A549 (cell line): Measurements from ENCODE around the gene EHD2. TPM values are rescaled to one million over a fixed set of nuclear protein-coding genes. Genes with fewer than 3 reads are reported as not detected.

Source experiments
- ATAC-seq, 2 experiments: fragments of 200-7000 bp in 1 of 2; fragments of >200 bp in 1 of 2; cut with Nextera tagmentation in 1 of 2; cut with Tn5 transposase in 1 of 2; 3 replicates each; pipeline versions ENCODE4 v1.8.0 to v1.9.1; 2018 to 2020; ENCODE audit warnings: mild to moderate bottlenecking in 1 of 2, moderate library complexity in 1 of 2
- CTCF ChIA-PET: fragments of 300-600 bp; sonication (Branson Sonifier 250); formaldehyde crosslinking; extraction: SDS; loops from one replicate; lab custom pipeline; 2021; ENCODE audit warnings: antibody characterized with exemption, inconsistent platforms; lab: Yijun Ruan, JAX
- POLR2A ChIA-PET: fragments of 350-600 bp; formaldehyde crosslinking; extraction: SDS; loops from one replicate; lab custom pipeline; 2021; ENCODE audit warnings: antibody characterized with exemption, inconsistent platforms; lab: Yijun Ruan, JAX
- DNase-seq, 2 experiments: peaks; one replicate each; pipeline versions ENCODE4 v3.0.0 to v3.0.0-alpha.2; 2011 to 2016; ENCODE audit warnings: low read depth in 1 of 2, low spot score in 1 of 2
- FAIRE-seq: peaks from 2 replicates; lab custom pipeline; 2011; peaks lifted over from hg19 to GRCh38; lab: Jason Lieb, UNC
- H3K27ac ChIP-seq, 2 experiments: fragments of >200 bp; sonication (Bioruptor Twin); formaldehyde crosslinking; 3 replicates each; pipeline ENCODE4 v1.5.1; 2016 to 2017
- H3K4me1 ChIP-seq: fragments of >200 bp; sonication (Bioruptor Twin); formaldehyde crosslinking; 3 replicates; pipeline ENCODE4 v1.6.1; 2016
- H3K4me2 ChIP-seq: fragments of >200 bp; sonication (Bioruptor Twin); formaldehyde crosslinking; 3 replicates; pipeline ENCODE4 v1.6.1; 2016
- H3K4me3 ChIP-seq: fragments of >200 bp; sonication (Bioruptor Twin); formaldehyde crosslinking; 3 replicates; pipeline ENCODE4 v1.5.1; 2016
- H3K9me3 ChIP-seq: fragments of >200 bp; sonication (Bioruptor Twin); formaldehyde crosslinking; 3 replicates; pipeline ENCODE4 v1.6.1; 2016
- CBX2 ChIP-seq: fragments of 200-600 bp; sonication (generic); IDR thresholded peaks from 2 replicates; pipeline ENCODE4 v1.6.1; 2016; ENCODE audit warnings: low read depth, mild to moderate bottlenecking, borderline replicate concordance
- CBX8 ChIP-seq: fragments of 200-600 bp; sonication (generic); IDR thresholded peaks from 2 replicates; pipeline ENCODE4 v1.6.1; 2016
- ESRRA ChIP-seq: fragments of 150-350 bp; IDR thresholded peaks from 2 replicates; pipeline ENCODE4 v1.6.1; 2014; ENCODE audit warnings: mild to moderate bottlenecking, low read length, borderline replicate concordance
- FOXS1 ChIP-seq: fragments of 250-450 bp; sonication (Bioruptor Pico); IDR thresholded peaks from 2 replicates; pipeline ENCODE4 v1.5.0; 2020; ENCODE audit warnings: mild to moderate bottlenecking, moderate library complexity
- GATA3 ChIP-seq: IDR thresholded peaks from 2 replicates; pipeline ENCODE4 v1.6.1; 2012; ENCODE audit warnings: borderline replicate concordance
- HDAC2 ChIP-seq: fragments of 200-600 bp; sonication (generic); IDR thresholded peaks from 2 replicates; pipeline ENCODE4 v1.6.1; 2016
- HOXA7 ChIP-seq: fragments of 250-450 bp; sonication (Bioruptor Pico); IDR thresholded peaks from 2 replicates; pipeline ENCODE4 v1.5.0; 2020; ENCODE audit warnings: mild to moderate bottlenecking, moderate library complexity
- HOXB13 ChIP-seq: fragments of 250-450 bp; sonication (Bioruptor Pico); IDR thresholded peaks from 2 replicates; pipeline ENCODE4 v1.5.0; 2020; ENCODE audit warnings: low read depth, mild to moderate bottlenecking, moderate library complexity
- JUN ChIP-seq, 2 experiments: fragments of >200 bp; sonication (Bioruptor Twin); formaldehyde crosslinking; IDR thresholded peaks; 2 replicates in 1 of 2; 3 replicates in 1 of 2; pipeline ENCODE4 v1.6.1; 2016 to 2017
- KDM1A ChIP-seq: fragments of 200-600 bp; sonication (generic); IDR thresholded peaks from 2 replicates; pipeline ENCODE4 v1.6.1; 2016; ENCODE audit warnings: low read depth, mild to moderate bottlenecking
- MAFK ChIP-seq: fragments of 450-650 bp; IDR thresholded peaks from 2 replicates; pipeline ENCODE4 v1.6.1; 2014; ENCODE audit not compliant: partially characterized antibody
- MAZ ChIP-seq: fragments of 150-350 bp; IDR thresholded peaks from 2 replicates; pipeline ENCODE4 v1.6.1; 2014; ENCODE audit warnings: antibody characterized with exemption, low read depth, low read length, borderline replicate concordance
- MYC ChIP-seq: IDR thresholded peaks from 2 replicates; pipeline ENCODE4 v1.6.1; 2012; ENCODE audit warnings: mild to moderate bottlenecking, inconsistent platforms, low read length, improper control_type of control experiment, borderline replicate concordance
- NFE2L2 ChIP-seq: fragments of 150-350 bp; conservative IDR thresholded peaks from 2 replicates; pipeline ENCODE4 v1.6.1; 2014; ENCODE audit warnings: low read length
- NPAS2 ChIP-seq: fragments of 250-450 bp; sonication (Bioruptor Pico); IDR thresholded peaks from 2 replicates; pipeline ENCODE4 v1.8.0; 2022; ENCODE audit warnings: mild to moderate bottlenecking, moderate library complexity, borderline replicate concordance
- PHF8 ChIP-seq: fragments of 200-600 bp; sonication (generic); IDR thresholded peaks from 2 replicates; pipeline ENCODE4 v1.6.1; 2016; ENCODE audit warnings: low read depth, mild to moderate bottlenecking, antibody characterized with exemption, moderate library complexity, borderline replicate concordance
- POLR2AphosphoS2 ChIP-seq: conservative IDR thresholded peaks from 2 replicates; pipeline ENCODE4 v1.6.1; 2012; ENCODE audit warnings: low read length, improper control_type of control experiment, inconsistent platforms
- RAD21 ChIP-seq, 2 experiments: fragments of >200 bp in 1 of 2; sonication (Bioruptor Twin) in 1 of 2; formaldehyde crosslinking in 1 of 2; IDR thresholded peaks in 1 of 2; conservative IDR thresholded peaks in 1 of 2; 2 replicates in 1 of 2; 3 replicates in 1 of 2; pipeline ENCODE4 v1.6.1; 2012 to 2018; ENCODE audit warnings: inconsistent platforms in 1 of 2
- RFX5 ChIP-seq: fragments of 450-650 bp; IDR thresholded peaks from 2 replicates; pipeline ENCODE4 v1.7.1; 2014; ENCODE audit warnings: antibody characterized with exemption, mild to moderate bottlenecking, moderate library complexity
- SREBF2 ChIP-seq: fragments of 450-650 bp; IDR thresholded peaks from 2 replicates; pipeline ENCODE4 v1.6.1; 2014; ENCODE audit warnings: mild to moderate bottlenecking, moderate library complexity
- TFCP2L1 ChIP-seq: fragments of 250-450 bp; sonication (Bioruptor Pico); IDR thresholded peaks from 2 replicates; pipeline ENCODE4 v1.5.0; 2021; ENCODE audit warnings: mild to moderate bottlenecking
- ZFP36 ChIP-seq: fragments of 450-650 bp; IDR thresholded peaks from 2 replicates; pipeline ENCODE4 v1.6.1; 2014; ENCODE audit warnings: borderline replicate concordance; ENCODE audit not compliant: partially characterized antibody
- ZNF302 ChIP-seq: fragments of 250-450 bp; sonication (Bioruptor Pico); IDR thresholded peaks from 2 replicates; pipeline ENCODE4 v1.9.0; 2021; ENCODE audit warnings: inconsistent platforms, mild to moderate bottlenecking, moderate library complexity
- ZSCAN20 ChIP-seq: fragments of 250-450 bp; sonication (Bioruptor Pico); IDR thresholded peaks from 2 replicates; pipeline ENCODE4 v1.8.0; 2022; ENCODE audit warnings: mild to moderate bottlenecking, moderate library complexity
- WGBS: methylation state at CpG from one replicate; pipeline ENCODE4 v1.1.6; 2017; ENCODE audit errors: missing lambda C conversion rate; 5-methylcytosine and 5-hydroxymethylcytosine counted together
- polyA plus RNA-seq, 4 experiments: library from polyadenylated mRNA; depleted of rRNA in 3 of 4; stranded (reverse); fragments of >200 nt; fragmentation: RNase III in 1 of 4; extraction: RNeasy Plus Mini Kit Qiagen cat#74134 plus additional on column Dnase treatment in 1 of 4; gene quantifications; 2 replicates in 3 of 4; 3 replicates in 1 of 4; pipeline ENCODE4 v1.2.3, GENCODE V29; 2011 to 2017
- TF ChIP-seq, protein P1 (sequence below): fragments of 250-450 bp; sonication (Bioruptor Pico); IDR thresholded peaks from 2 replicates; pipeline ENCODE4 v1.5.0; 2020; ENCODE audit warnings: low read depth, mild to moderate bottlenecking, moderate library complexity
- TF ChIP-seq, protein P2 (sequence below): fragments of 250-450 bp; sonication (Bioruptor Pico); IDR thresholded peaks from 2 replicates; pipeline ENCODE4 v1.5.0; 2021; ENCODE audit warnings: mild to moderate bottlenecking, moderate library complexity, borderline replicate concordance
- TF ChIP-seq, protein P3 (sequence below): fragments of >200 bp; sonication (Bioruptor Twin); formaldehyde crosslinking; IDR thresholded peaks from 2 replicates; pipeline ENCODE4 v1.6.1; 2016
- TF ChIP-seq, protein P4 (sequence below): IDR thresholded peaks from 2 replicates; pipeline ENCODE4 v1.6.1; 2012
- TF ChIP-seq, protein P5 (sequence below): IDR thresholded peaks from 2 replicates; pipeline ENCODE4 v1.6.1; 2012; ENCODE audit warnings: low read depth, borderline replicate concordance

The EHD2 gene
- polyA plus RNA-seq, 2 of the 4 experiments (the other 2 are of a cell fraction) = 32.3 to 105 TPM

DNA sequence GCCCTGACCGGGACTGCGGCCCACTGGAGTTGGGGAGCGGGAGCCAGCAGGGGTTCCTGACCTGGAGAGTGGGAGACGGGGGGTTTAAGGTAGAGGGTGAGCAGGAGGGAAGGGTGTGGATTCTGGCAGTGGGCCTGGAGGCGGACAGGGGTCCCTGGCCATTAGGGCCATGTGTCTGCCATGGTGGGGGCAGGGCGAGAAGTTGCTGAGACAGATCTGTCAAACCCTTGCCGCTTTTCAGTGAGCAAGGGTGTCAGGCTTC lies 53.1 kb downstream of the EHD2 start:
- 60% methylated on average over 7 of the region's 7 CpGs for WGBS
- Histone ChIP-seq H3K27ac (no peak overlapping the region), H3K4me1 (no peaks in the 10 kb centered on the region), H3K4me3 (no peak overlapping the region), H3K4me2 (no peak overlapping the region), H3K9me3 (no peaks in the 10 kb centered on the region)
- DNase-seq = no peak
- no peak for FAIRE-seq
- no peak for TF ChIP-seq CBX8
- no peak for TF ChIP-seq POLR2AphosphoS2
- TF ChIP-seq ZNF302 = no peak
- TF ChIP-seq RAD21 (conservative IDR thresholded peaks at IDR 0.05 in 1 of 2, IDR thresholded peaks at IDR 0.05 in 1 of 2) = no peak
- TF ChIP-seq MAZ = no peak
- TF ChIP-seq GATA3 = no peak
- TF ChIP-seq, protein P1, sequence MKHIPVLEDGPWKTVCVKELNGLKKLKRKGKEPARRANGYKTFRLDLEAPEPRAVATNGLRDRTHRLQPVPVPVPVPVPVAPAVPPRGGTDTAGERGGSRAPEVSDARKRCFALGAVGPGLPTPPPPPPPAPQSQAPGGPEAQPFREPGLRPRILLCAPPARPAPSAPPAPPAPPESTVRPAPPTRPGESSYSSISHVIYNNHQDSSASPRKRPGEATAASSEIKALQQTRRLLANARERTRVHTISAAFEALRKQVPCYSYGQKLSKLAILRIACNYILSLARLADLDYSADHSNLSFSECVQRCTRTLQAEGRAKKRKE (CRISPR knock-in tag) = no peak
- no peak for TF ChIP-seq CBX2
- TF ChIP-seq ESRRA = no peak
- no peak for TF ChIP-seq ZSCAN20 (CRISPR knock-in tag)
- TF ChIP-seq NFE2L2 = no peak
- no peak for TF ChIP-seq HOXA7 (CRISPR knock-in tag)
- no peak for TF ChIP-seq JUN (IDR thresholded peaks at IDR 0.05)
- TF ChIP-seq TFCP2L1 (CRISPR knock-in tag) = no peak
- ChIA-PET POLR2A (no interaction called here), CTCF (interaction anchor here (0.9 to 7.6 kb wide), 21 partner anchors 7 to 330 kb away, joined by 3 to 145 read pairs (median 5); partner anchors contain the start of genes CRX, EHD2, NOP53 and SELENOW)
- peak in 1 of 2 experiments; percentile 3; a peak in 1 of 6 replicates for ATAC-seq

DNA sequence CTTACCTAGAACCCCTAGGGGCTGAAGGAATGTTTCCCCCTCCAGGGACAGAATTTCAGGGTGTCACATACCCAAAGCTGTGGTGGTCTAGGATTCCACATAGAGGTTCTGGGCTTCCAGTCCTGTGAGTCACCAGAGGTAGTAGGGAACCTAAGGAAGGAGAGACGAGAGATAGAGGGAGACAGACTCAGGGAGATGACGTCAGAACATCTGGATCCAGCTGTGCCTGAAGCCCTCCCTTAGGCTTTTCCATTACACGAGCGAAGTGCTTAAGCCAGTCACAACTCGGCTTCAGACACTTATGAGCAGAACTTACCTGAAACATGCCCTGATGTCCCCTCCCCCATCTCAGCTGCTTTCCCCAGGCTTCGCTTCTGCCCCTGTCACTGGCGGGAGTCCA lies 53.4 kb downstream of the EHD2 start:
- Histone ChIP-seq H3K4me2 (no peak overlapping the region), H3K9me3 (no peaks in the 10 kb centered on the region), H3K4me1 (no peaks in the 10 kb centered on the region), H3K27ac (no peak overlapping the region), H3K4me3 (no peak overlapping the region)
- 0 out of 6 replicates have a peak, but pooled peaks of 1 of the 2 experiments have one; percentile 13 for ATAC-seq
- POLR2A ChIA-PET = no interaction called here
- FAIRE-seq = no peak
- TF ChIP-seq ZFP36 = no peak
- TF ChIP-seq PHF8 = no peak
- TF ChIP-seq TFCP2L1 (CRISPR knock-in tag) = no peak
- TF ChIP-seq, protein P2, sequence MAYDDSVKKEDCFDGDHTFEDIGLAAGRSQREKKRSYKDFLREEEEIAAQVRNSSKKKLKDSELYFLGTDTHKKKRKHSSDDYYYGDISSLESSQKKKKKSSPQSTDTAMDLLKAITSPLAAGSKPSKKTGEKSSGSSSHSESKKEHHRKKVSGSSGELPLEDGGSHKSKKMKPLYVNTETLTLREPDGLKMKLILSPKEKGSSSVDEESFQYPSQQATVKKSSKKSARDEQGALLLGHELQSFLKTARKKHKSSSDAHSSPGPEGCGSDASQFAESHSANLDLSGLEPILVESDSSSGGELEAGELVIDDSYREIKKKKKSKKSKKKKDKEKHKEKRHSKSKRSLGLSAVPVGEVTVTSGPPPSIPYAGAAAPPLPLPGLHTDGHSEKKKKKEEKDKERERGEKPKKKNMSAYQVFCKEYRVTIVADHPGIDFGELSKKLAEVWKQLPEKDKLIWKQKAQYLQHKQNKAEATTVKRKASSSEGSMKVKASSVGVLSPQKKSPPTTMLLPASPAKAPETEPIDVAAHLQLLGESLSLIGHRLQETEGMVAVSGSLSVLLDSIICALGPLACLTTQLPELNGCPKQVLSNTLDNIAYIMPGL (CRISPR knock-in tag) = no peak
- TF ChIP-seq FOXS1 (CRISPR knock-in tag) = no peak
- TF ChIP-seq SREBF2 = no peak
- no peak for TF ChIP-seq CBX2
- TF ChIP-seq NPAS2 (CRISPR knock-in tag) = no peak
- TF ChIP-seq HOXB13 (CRISPR knock-in tag) = no peak
- CTCF ChIA-PET = interaction anchor here (1.1 to 7.6 kb wide), 14 partner anchors 10 to 330 kb away, joined by 3 to 145 read pairs (median 11); partner anchors contain the start of genes EHD2, NOP53 and SELENOW
- DNase-seq = no peak
- WGBS = 69% methylated on average over 7 of the region's 7 CpGs

DNA sequence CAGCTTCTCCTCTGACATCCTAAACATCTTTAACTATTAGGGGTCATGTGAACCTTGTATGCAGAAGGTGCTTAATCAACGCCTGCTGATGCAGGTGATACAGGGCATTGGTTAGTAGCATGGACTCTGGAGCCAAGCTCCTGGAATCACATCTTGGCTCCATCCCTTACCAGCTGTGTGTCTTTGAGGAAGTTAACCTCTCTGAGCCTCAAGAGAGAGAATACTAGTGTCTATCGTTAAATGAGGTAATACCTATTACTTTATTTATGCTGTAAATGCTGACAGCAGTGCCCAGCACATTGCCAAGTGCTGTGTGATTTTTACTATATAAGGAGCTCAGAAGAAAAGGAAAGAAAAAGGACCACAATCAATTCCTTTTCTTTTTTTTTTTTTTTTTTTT lies 54.1 kb downstream of the EHD2 start:
- Histone ChIP-seq H3K4me2 (no peak overlapping the region), H3K4me1 (no peaks in the 10 kb centered on the region), H3K9me3 (no peaks in the 10 kb centered on the region), H3K27ac (no peak overlapping the region), H3K4me3 (no peak overlapping the region)
- no peak for DNase-seq
- ChIA-PET POLR2A (no interaction called here), CTCF (interaction anchor here (0.6 to 7.6 kb wide), 14 partner anchors 10 to 469 kb away, joined by 3 to 145 read pairs (median 11); partner anchors contain the start of genes EHD2, NOP53 and SELENOW)
- 70% methylated on average over 2 of the region's 2 CpGs for WGBS
- no peak for ATAC-seq
- no peak for FAIRE-seq
- TF ChIP-seq RFX5 (no peak), JUN (IDR thresholded peaks at IDR 0.05) (no peak), MYC (no peak), HDAC2 (no peak), MAFK (no peak), KDM1A (no peak)
- TF ChIP-seq, protein P1 (CRISPR knock-in tag) = no peak
- TF ChIP-seq, protein P3, sequence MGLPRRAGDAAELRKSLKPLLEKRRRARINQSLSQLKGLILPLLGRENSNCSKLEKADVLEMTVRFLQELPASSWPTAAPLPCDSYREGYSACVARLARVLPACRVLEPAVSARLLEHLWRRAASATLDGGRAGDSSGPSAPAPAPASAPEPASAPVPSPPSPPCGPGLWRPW = no peak
- TF ChIP-seq, protein P4, sequence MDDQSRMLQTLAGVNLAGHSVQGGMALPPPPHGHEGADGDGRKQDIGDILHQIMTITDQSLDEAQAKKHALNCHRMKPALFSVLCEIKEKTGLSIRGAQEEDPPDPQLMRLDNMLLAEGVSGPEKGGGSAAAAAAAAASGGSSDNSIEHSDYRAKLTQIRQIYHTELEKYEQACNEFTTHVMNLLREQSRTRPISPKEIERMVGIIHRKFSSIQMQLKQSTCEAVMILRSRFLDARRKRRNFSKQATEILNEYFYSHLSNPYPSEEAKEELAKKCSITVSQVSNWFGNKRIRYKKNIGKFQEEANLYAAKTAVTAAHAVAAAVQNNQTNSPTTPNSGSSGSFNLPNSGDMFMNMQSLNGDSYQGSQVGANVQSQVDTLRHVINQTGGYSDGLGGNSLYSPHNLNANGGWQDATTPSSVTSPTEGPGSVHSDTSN = no peak
- TF ChIP-seq, protein P5, sequence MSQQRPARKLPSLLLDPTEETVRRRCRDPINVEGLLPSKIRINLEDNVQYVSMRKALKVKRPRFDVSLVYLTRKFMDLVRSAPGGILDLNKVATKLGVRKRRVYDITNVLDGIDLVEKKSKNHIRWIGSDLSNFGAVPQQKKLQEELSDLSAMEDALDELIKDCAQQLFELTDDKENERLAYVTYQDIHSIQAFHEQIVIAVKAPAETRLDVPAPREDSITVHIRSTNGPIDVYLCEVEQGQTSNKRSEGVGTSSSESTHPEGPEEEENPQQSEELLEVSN = no peak
